ENCODE data around the gene TASOR.

DNA sequence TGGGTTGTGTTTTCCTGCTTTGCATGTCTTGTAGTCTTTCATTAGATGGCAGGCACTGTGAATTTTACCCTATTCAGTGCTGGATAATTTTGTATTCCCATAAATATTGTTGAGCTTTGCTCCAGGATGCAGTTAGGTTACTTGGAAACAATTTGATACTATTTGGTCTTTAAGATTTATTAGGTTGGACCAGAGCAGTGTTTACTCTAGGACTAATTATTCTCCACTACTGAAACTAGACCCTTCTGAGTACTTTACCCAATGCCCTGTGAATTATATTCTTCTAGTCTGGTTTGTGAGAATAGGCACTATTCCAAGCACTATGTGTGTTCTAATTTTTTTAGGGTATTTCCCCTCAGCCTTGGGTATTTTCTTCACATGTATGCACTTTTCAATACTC is 37.8 kb upstream of the TASOR start:
- TF ChIP-seq, protein P1, sequence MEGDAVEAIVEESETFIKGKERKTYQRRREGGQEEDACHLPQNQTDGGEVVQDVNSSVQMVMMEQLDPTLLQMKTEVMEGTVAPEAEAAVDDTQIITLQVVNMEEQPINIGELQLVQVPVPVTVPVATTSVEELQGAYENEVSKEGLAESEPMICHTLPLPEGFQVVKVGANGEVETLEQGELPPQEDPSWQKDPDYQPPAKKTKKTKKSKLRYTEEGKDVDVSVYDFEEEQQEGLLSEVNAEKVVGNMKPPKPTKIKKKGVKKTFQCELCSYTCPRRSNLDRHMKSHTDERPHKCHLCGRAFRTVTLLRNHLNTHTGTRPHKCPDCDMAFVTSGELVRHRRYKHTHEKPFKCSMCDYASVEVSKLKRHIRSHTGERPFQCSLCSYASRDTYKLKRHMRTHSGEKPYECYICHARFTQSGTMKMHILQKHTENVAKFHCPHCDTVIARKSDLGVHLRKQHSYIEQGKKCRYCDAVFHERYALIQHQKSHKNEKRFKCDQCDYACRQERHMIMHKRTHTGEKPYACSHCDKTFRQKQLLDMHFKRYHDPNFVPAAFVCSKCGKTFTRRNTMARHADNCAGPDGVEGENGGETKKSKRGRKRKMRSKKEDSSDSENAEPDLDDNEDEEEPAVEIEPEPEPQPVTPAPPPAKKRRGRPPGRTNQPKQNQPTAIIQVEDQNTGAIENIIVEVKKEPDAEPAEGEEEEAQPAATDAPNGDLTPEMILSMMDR (IDR thresholded peaks at IDR 0.05; ENCODE audit: low read depth, low read length), result no peak
- TF ChIP-seq POLR2A (IDR thresholded peaks at IDR 0.05; ENCODE audit: extremely low read depth, insufficient read length), result no peak

Measured in NB4 (cell line).